Fibroblast of lung (primary cell): ENCODE measurements around the gene S100A8.

Experiments
- EZH2 ChIP-seq: IDR thresholded peaks from 2 replicates; pipeline ENCODE4 v1.5.1; 2012; ENCODE audit warnings: low read length, control low read depth, mild to moderate bottlenecking; ENCODE audit errors: missing control alignments
- TF ChIP-seq, protein P1 (sequence below), 2 donors: IDR thresholded peaks in 1 of 2; conservative IDR thresholded peaks in 1 of 2; 1 replicate in 1 of 2; 2 replicates in 1 of 2; pipeline ENCODE4 v1.5.1; 2011 to 2012; ENCODE audit warnings: low read length in 2 of 2, control low read depth in 1 of 2, inconsistent platforms in 1 of 2, low read depth in 1 of 2, mild to moderate bottlenecking in 1 of 2

DNA sequence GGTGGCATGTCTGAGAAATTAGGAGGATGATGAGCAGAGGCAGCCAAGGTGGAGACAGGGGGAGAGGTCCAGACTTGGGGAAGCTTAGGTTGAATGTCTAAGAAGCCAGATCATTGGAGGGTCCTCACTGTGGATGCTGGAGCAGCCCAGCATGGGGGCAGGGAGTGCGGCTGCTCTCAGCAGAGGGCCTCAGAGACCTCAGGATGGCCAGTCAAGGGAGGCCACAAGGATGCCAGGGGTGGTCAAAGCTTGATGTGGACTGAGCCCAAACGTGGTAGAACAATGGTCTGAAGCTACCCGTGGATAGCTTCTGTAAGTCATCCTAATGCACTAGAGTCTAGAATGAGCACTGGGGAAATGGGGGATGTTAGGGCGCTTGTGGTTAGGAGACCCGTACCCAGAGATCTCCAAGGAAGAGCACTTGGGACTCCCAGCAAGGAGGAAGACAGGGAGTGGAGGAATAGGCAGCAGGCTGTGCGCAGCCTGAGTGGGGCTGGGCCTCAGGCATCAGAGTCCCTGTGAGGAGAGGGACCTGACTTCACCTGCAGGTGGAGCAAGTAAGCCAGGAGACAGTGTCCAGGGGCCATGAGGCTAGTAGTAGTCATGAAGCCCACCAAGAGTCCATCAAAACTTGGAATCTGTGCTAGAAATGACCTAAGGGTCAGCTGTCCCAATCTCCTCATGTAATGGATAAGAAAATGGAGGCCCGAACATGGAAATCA, 37.5 kb downstream of the S100A8 start:
- TF ChIP-seq, protein P1, sequence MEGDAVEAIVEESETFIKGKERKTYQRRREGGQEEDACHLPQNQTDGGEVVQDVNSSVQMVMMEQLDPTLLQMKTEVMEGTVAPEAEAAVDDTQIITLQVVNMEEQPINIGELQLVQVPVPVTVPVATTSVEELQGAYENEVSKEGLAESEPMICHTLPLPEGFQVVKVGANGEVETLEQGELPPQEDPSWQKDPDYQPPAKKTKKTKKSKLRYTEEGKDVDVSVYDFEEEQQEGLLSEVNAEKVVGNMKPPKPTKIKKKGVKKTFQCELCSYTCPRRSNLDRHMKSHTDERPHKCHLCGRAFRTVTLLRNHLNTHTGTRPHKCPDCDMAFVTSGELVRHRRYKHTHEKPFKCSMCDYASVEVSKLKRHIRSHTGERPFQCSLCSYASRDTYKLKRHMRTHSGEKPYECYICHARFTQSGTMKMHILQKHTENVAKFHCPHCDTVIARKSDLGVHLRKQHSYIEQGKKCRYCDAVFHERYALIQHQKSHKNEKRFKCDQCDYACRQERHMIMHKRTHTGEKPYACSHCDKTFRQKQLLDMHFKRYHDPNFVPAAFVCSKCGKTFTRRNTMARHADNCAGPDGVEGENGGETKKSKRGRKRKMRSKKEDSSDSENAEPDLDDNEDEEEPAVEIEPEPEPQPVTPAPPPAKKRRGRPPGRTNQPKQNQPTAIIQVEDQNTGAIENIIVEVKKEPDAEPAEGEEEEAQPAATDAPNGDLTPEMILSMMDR (conservative IDR thresholded peaks at IDR 0.05 in 1 of 2, IDR thresholded peaks at IDR 0.05 in 1 of 2; ENCODE audit: low read depth in 1 of 2, low read length in 2 of 2), result peak; percentile 19 to 49
- no peak for TF ChIP-seq EZH2
